Body of pancreas (tissue), 4 donors: ENCODE measurements around the gene WNK1.

ENCODE experiments used
- CTCF ChIP-seq, 7 experiments: fragments of 450-650 bp in 4 of 7; fragments of 200-600 bp in 3 of 7; sonication (generic) in 3 of 7; IDR thresholded peaks; one replicate each; pipeline ENCODE4 v1.5.1; 2016 to 2019; ENCODE audit warnings: antibody characterized with exemption in 7 of 7
- POLR2A ChIP-seq, 3 donors: fragments of 450-650 bp; IDR thresholded peaks; one replicate each; pipeline ENCODE4 v1.6.1; 2016; ENCODE audit warnings: antibody characterized with exemption in 3 of 3, mild to moderate bottlenecking in 2 of 3

GRCh38 chr12:820336-820735 is 68.0 kb downstream of the WNK1 start:
- TF ChIP-seq POLR2A (IDR thresholded peaks at IDR 0.05): no peak
- no peak for TF ChIP-seq CTCF (IDR thresholded peaks at IDR 0.05)
